Ishikawa (cell line): ENCODE results near the gene PDE4D.

Experiments
- CEBPB ChIP-seq: IDR thresholded peaks from 2 replicates; pipeline ENCODE4 v1.6.1; 2012
- CREB1 ChIP-seq: IDR thresholded peaks from 2 replicates; pipeline ENCODE4 v1.6.1; 2012; ENCODE audit warnings: low read depth
- NFIC ChIP-seq: IDR thresholded peaks from 2 replicates; pipeline ENCODE4 v1.6.1; 2012
- REST ChIP-seq: IDR thresholded peaks from 2 replicates; pipeline ENCODE4 v1.6.1; 2012; ENCODE audit warnings: low read depth, mild to moderate bottlenecking
- TAF1 ChIP-seq: IDR thresholded peaks from 2 replicates; pipeline ENCODE4 v1.6.1; 2012; ENCODE audit warnings: low read depth, mild to moderate bottlenecking
- YY1 ChIP-seq: IDR thresholded peaks from 2 replicates; pipeline ENCODE4 v1.6.1; 2012; ENCODE audit warnings: low read depth

- TF ChIP-seq NFIC, result no peak
- TF ChIP-seq YY1, result no peak
- no peak for TF ChIP-seq CREB1
- no peak for TF ChIP-seq TAF1
- no peak for TF ChIP-seq CEBPB
- TF ChIP-seq REST, result no peak
Measured at GRCh38 chr5:59571067-59571466, 322.5 kb downstream of the PDE4D start.
